H1 (cell line): ENCODE measurements around the gene RBM47. TPM values are rescaled to one million over a fixed set of nuclear protein-coding genes. Genes with fewer than 3 reads are reported as not detected.

Source experiments
- CHD2 ChIP-seq: IDR thresholded peaks from 2 replicates; pipeline ENCODE4 v1.6.1; 2012; ENCODE audit warnings: low read length, improper control_type of control experiment
- RNF2 ChIP-seq: fragments of 200-900, 300-1000 bp; sonication (generic); IDR thresholded peaks from 2 replicates; pipeline ENCODE4 v1.7.1; 2016; ENCODE audit warnings: borderline replicate concordance, low read depth, mild to moderate bottlenecking, antibody characterized with exemption, low read length; ENCODE audit not compliant: poor library complexity, severe bottlenecking; ENCODE audit errors: missing control alignments
- SP2 ChIP-seq: IDR thresholded peaks from 2 replicates; pipeline ENCODE4 v1.6.1; 2012; ENCODE audit warnings: mild to moderate bottlenecking, low read length, inconsistent platforms
- YY1 ChIP-seq: IDR thresholded peaks from 2 replicates; pipeline ENCODE4 v1.6.1; 2011; ENCODE audit warnings: low read depth, mild to moderate bottlenecking, low read length
- polyA plus RNA-seq, 7 experiments: library from polyadenylated mRNA; depleted of rRNA in 3 of 7; stranded (reverse) in 5 of 7; unstranded in 2 of 7; fragments of >200 nt in 5 of 7; fragments of 200-250 nt in 2 of 7; gene quantifications; 1 replicate in 5 of 7; 2 replicates in 1 of 7; 4 replicates in 1 of 7; pipeline versions ENCODE4 v1.2.1 to v1.2.3, GENCODE V29; 2011 to 2013; ENCODE audit warnings: missing spikeins in 2 of 7, mixed read lengths in 2 of 7
- total RNA-seq: library from RNA; stranded (reverse); fragmentation: NEBNext Ultra II Directional; extraction: Animal tissue kit (Norgen Biotek cat#: 25700); gene quantifications from 2 replicates; pipeline ENCODE4 v1.2.1, GENCODE V29; 2021
- TF ChIP-seq, protein P1 (sequence below): fragments of 300-600 bp; sonication (generic); IDR thresholded peaks from 2 replicates; pipeline ENCODE4 v1.7.1; 2012; ENCODE audit warnings: low read length, moderate library complexity, mild to moderate bottlenecking, inconsistent platforms; ENCODE audit not compliant: insufficient replicate concordance

Gene RBM47
- total and polyA plus RNA-seq, 2 of the 8 experiments (the other 6 are each of a cell fraction or from before 2014, with no cell fraction given), result 42.8 to 78.9 TPM

DNA sequence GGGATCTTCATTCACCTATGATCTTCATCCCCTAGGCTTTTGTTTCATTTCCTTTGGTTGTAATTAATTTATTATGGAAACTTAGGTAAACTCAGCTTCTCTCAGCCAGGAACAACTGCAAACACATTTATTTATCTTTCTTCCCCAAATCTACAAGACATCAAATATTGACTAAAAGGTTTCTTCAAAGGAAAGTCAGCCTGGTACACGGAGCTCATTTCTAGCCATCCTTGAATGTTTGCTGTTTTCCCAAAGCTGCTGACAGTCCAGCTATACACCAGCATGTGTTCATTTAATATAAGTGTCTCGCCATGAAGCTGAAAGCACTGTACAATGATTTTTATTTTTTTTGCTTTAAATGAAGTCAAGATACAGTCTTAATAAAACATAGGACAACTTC, 16.8 kb downstream of the RBM47 start (continued):
- TF ChIP-seq, protein P1, sequence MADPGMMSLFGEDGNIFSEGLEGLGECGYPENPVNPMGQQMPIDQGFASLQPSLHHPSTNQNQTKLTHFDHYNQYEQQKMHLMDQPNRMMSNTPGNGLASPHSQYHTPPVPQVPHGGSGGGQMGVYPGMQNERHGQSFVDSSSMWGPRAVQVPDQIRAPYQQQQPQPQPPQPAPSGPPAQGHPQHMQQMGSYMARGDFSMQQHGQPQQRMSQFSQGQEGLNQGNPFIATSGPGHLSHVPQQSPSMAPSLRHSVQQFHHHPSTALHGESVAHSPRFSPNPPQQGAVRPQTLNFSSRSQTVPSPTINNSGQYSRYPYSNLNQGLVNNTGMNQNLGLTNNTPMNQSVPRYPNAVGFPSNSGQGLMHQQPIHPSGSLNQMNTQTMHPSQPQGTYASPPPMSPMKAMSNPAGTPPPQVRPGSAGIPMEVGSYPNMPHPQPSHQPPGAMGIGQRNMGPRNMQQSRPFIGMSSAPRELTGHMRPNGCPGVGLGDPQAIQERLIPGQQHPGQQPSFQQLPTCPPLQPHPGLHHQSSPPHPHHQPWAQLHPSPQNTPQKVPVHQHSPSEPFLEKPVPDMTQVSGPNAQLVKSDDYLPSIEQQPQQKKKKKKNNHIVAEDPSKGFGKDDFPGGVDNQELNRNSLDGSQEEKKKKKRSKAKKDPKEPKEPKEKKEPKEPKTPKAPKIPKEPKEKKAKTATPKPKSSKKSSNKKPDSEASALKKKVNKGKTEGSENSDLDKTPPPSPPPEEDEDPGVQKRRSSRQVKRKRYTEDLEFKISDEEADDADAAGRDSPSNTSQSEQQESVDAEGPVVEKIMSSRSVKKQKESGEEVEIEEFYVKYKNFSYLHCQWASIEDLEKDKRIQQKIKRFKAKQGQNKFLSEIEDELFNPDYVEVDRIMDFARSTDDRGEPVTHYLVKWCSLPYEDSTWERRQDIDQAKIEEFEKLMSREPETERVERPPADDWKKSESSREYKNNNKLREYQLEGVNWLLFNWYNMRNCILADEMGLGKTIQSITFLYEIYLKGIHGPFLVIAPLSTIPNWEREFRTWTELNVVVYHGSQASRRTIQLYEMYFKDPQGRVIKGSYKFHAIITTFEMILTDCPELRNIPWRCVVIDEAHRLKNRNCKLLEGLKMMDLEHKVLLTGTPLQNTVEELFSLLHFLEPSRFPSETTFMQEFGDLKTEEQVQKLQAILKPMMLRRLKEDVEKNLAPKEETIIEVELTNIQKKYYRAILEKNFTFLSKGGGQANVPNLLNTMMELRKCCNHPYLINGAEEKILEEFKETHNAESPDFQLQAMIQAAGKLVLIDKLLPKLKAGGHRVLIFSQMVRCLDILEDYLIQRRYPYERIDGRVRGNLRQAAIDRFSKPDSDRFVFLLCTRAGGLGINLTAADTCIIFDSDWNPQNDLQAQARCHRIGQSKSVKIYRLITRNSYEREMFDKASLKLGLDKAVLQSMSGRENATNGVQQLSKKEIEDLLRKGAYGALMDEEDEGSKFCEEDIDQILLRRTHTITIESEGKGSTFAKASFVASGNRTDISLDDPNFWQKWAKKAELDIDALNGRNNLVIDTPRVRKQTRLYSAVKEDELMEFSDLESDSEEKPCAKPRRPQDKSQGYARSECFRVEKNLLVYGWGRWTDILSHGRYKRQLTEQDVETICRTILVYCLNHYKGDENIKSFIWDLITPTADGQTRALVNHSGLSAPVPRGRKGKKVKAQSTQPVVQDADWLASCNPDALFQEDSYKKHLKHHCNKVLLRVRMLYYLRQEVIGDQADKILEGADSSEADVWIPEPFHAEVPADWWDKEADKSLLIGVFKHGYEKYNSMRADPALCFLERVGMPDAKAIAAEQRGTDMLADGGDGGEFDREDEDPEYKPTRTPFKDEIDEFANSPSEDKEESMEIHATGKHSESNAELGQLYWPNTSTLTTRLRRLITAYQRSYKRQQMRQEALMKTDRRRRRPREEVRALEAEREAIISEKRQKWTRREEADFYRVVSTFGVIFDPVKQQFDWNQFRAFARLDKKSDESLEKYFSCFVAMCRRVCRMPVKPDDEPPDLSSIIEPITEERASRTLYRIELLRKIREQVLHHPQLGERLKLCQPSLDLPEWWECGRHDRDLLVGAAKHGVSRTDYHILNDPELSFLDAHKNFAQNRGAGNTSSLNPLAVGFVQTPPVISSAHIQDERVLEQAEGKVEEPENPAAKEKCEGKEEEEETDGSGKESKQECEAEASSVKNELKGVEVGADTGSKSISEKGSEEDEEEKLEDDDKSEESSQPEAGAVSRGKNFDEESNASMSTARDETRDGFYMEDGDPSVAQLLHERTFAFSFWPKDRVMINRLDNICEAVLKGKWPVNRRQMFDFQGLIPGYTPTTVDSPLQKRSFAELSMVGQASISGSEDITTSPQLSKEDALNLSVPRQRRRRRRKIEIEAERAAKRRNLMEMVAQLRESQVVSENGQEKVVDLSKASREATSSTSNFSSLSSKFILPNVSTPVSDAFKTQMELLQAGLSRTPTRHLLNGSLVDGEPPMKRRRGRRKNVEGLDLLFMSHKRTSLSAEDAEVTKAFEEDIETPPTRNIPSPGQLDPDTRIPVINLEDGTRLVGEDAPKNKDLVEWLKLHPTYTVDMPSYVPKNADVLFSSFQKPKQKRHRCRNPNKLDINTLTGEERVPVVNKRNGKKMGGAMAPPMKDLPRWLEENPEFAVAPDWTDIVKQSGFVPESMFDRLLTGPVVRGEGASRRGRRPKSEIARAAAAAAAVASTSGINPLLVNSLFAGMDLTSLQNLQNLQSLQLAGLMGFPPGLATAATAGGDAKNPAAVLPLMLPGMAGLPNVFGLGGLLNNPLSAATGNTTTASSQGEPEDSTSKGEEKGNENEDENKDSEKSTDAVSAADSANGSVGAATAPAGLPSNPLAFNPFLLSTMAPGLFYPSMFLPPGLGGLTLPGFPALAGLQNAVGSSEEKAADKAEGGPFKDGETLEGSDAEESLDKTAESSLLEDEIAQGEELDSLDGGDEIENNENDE, result no peak
- TF ChIP-seq CHD2, result no peak
- TF ChIP-seq YY1, result no peak
- TF ChIP-seq SP2, result no peak
- TF ChIP-seq RNF2, result no peak
- TF ChIP-seq, all 59 proteins: peak for 0
